Measurements from ENCODE around the gene RAET1L.

GRCh38 chr6:150070236-150070818, 45.0 kb upstream of the RAET1L start:
- TF ChIP-seq POLR2AphosphoS5 (IDR thresholded peaks at IDR 0.05; ENCODE audit: borderline replicate concordance, low read depth, low read length) (no peak), EZH2 (IDR thresholded peaks at IDR 0.05) (no peak), FOXP2 (optimal IDR thresholded peaks at IDR 0.05; ENCODE audit: control extremely low read depth, extremely low read length, insufficient read depth) (no peak)

All from SK-N-MC (cell line).